Pulmonary artery endothelial cell (primary cell): ENCODE measurements around the gene PSMC5. TPM values are rescaled to one million over a fixed set of nuclear protein-coding genes. Genes with fewer than 3 reads are reported as not detected.
A peak's percentile ranks its signal among the peaks of the same experiment; 100 is the strongest.
"Not testable (repeated sequence)": the region's sequence is repeated elsewhere in the genome, so short reads cannot be mapped to it uniquely, and the experiment has no call there.

Experiments
- DNase-seq: peaks from one replicate; pipeline ENCODE4 v3.0.0-alpha.2; 2011; ENCODE audit warnings: low read depth, low spot score
- total RNA-seq: library from RNA; depleted of rRNA; stranded (reverse); fragments of >200 nt; gene quantifications from 2 replicates; pipeline ENCODE4 v1.2.3, GENCODE V29; 2014

The PSMC5 gene
- total RNA-seq, 1 donor from 2014 or later = 137 TPM

DNA sequence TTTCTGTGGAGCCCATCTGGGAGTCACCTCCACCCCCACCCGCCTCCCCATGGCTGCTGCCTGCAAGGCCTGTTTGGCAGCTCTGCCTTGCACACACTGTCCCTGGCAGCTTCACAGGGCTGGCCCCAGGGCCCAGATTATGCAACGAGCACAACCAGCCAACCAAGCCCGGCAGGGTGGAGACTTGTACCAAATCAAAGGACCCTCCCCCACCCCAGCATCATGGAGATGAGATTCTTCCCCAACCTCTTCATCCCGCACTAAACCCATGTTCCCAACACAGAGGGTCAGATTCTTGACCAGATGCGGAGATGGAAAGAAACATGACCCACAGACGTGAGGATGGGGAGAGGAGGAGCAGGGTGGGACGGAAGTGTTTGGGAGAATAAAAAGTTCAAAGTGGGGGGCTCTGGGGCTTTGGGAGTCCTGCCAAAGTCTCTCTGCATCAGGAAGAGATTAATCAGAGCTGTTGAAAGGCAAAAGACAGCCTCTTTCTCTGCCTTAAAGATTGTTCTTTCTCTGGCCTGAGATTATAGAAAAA is 11.5 kb downstream of the PSMC5 start:
- DNase-seq = no peak

DNA sequence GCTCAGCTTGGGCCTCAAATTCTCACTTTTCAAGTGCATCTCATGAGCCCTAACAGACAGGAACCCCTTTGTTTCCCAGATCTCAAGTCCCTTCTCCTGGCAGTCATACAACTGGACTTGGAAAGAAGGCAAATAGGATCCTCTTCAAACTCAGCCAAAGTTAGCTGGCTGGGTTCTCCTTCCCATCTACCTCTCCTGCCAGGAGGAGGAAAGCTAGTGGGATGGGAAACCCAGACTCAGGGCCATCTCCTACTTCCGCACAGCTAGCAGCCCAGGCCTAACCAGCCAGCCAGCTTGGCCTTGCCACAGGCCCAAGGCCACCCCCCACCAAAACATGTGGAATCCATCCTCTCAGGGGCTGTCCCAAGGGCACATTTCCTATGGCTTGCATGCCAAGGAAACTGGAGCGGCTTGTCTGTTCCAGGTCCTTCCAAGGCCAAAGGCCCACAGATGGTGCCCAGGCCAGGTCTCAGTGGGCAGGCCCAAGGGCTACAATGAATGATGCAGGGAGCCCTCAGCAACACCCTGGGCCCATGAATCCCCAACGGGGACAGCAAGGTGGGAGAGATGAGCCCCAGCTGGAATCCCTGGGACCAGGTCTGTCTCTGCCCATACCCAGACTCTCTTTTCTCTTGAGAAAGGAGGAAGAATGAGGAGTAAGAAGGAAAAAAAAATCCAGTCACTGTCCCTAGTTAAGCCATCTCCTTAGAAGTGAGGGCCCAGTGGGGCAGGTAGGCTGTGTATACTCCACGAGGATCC is 13.5 kb downstream of the PSMC5 start:
- DNase-seq = no peak

DNA sequence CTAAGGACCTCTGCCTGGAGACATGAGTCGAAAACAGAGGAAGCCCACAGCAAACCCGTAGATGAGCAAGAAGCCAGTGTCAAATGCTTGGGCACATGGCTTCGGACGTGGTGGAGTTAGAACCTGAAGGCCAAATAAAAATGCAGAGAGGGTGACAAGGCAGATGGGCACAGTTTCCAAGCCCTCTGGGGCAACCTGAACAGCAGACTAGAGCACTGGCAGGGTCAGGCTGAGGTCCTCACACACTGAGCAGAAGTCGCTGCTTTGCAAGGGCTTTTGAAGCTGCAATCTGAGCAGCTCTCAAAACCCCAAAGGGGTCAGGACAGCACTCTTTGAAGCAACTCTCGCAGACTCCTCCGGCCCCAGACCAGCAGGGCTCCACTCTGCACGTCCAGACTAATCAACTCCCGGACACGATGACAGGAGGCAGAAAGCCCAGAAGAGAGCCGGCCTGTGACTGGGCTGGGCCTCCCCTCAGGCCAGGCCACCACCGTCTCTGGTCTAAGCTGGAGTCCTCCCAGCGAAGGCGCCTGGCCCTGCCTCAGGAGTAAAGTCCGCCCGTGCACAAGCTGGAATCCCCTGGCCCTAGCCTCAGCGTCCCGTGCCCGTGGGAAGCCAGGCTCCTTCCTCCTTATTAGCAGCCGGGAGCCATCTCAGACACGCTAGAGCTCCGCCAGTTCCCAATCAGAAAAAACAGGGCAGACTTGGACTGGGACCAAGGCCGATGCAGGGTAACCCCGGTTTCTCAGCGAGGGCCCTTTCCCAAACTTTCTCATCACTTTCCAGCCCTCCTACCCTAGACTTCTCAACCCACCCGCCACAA is 14.3 kb downstream of the PSMC5 start:
- DNase-seq = no peak

DNA sequence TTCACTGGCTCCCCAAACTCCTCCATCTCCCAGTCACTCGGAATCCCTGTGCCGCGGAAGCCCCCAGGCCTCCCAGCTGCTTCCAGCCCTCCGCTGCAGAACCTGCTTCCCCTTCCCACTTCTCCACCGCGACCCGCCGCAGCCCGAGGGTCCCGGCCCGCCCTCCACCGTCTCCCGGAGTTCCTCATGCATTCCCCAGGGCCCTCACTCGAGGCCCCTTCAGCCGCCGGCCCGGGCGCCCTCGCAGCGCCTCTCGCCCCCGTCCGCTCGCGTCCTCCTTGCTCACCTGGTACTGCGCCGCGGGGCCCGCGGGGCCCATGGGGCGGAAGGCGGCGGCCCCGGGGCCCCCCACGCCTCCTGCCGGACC is 14.9 kb downstream of the PSMC5 start:
- DNase-seq = no peak

DNA sequence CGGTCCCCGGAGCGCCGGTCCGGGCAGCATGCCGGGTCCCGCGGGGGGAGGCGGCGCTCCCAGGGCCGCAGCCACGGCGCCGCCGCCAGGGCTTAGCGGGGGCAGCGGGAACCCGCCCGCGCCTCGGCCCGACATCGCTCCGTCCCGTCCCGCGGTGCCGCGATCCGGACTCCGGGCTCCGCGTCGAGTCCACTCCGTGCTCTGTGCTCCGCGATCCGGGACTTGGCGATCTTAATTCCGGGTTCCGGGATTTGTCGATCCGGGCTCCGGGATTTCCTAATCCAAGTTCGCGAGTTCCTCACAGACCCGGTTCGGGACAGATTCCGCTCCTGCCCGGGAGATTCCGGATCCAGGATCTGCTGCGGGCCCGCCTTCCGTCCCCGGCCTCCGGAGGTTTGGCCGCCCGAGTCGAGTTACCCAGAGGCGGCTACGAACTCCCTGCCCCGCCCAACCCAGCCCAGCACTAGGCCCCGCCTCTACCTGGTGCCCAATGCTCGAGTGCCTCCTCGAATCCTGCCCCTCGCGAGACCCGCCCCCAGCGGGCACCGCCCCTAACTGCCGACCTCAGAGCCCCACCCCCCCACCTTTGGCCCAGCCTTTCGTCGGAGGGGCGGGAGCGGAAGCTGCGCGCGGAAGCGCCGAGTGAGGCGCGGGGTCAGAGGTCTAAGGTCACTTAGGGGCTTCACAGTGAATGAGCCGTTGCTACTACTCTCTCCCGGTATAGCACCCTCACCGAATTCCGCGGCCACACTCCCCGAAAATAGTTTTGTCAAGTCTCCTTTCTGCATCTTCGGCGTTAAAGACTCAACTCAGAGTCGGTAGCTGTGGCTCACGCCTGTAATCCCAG is 15.5 kb downstream of the PSMC5 start, which contains the start of gene SMARCD2:
SMARCD2 (minus strand) TSS at position 146 of the 847 bp plus-strand sequence; CDS start at position 135, 11 bp downstream.
- peak; percentile 97 for DNase-seq

DNA sequence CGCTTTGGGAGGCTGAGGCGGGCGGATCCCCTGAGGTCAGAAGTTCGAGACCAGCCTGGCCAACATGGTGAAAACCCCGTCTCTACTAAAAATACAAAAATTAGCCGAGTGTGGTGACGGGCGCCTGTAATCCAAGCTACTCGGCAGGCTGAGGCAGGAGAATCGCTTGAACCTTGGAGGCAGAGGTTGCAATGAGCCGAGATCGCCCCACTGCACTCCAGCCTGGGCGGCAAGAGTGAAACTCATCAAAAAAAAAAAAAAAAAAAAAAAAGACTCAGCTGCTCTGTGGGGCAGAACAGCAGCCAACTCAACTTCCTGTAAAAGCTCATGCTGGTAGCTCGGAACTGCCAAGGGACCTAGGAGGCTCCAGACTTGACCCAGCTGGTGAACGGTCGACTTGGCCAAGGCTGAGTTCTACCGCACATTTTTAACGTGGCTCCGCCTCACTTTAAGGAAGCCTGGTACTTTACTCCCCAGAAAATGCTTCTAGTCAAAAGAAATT is 16.2 kb downstream of the PSMC5 start:
- DNase-seq = not testable (repeated sequence)

DNA sequence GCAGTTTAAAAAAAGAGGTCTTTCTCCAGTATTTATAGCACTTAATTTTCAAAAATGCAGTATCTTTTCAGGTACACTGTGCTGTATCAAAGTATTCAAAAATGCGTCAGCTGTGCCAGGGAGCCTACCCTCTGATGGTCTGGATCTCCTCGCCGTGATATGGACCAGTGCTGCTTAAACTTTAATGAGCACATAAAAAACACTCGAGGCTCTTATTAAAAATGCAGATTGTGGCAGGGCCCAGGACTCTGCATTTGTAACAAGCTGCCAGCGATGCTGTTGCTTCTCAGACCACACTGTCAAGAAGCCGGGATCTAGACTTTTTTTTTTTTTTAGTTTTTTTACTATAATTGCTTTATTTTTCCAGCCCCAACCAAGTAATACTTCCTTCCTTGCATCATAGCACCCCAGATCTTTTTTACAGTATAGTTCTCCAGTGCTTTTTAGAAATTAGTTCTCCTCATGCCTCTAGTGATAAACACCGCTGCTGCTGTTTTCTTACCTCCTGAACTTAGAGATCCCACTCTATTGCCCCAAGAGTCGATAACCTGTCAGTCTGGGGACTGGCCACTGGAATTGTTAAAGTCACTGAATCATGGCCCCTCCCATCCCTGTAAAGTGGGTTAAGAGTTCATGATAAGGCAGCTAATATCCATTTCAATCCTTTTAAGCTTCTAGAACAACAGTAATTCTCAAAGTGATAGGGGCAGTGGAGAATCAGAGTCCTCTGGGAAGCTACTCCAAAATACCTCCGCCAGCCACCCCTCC is 16.9 kb downstream of the PSMC5 start:
- no peak for DNase-seq

DNA sequence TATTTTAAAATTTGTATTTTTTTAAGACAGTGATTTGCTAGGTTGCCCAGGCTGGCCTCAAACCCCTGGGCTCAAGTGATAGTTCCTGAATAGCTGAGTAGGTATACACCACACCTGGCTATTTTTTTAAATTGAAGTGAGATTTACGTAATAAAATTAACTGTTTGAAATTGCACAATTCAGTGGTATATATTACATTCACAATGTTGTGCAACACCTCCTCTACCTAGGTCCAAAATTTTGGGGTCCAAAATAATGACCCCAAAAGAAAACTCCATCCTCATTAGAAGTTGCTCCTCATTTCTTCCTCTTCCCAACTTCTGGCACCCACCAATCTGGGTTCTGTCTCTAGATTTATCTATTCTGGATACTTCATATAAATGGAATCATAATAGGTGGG is 18.3 kb downstream of the PSMC5 start:
- DNase-seq = no peak

DNA sequence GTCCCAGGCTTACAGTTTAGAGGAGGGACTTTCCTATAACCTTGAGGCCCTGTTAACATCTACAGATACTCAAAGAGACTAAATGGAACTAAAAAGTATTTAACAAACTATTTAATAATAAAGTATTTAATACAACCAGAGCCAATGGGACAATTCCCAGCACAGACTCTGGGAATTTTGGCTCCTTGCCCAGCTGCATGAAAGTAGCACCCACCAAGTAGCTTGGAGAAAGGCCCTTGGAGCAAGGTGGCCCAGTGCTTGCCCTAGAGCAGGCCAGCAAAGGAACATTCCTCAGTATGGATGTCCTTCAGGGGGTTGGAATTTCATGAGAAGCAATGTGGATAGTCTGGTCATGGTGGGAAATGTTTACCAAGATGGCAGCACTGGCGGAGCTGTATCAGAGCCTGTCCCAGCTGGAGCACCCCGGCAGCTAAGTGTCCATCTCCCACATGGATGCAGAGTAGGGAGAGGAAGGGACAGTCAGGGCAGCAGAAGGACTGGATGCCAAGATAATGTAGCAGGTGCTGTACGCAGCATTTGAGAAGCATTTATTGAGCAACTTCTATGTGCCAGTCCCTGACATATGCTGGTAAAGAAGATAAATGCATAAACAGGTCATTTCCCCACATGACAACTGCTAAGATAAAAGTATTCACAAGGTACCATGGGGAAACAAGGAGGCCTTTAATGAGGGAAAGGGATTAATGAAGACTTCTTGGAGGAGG is 20.5 kb downstream of the PSMC5 start:
- no peak for DNase-seq

DNA sequence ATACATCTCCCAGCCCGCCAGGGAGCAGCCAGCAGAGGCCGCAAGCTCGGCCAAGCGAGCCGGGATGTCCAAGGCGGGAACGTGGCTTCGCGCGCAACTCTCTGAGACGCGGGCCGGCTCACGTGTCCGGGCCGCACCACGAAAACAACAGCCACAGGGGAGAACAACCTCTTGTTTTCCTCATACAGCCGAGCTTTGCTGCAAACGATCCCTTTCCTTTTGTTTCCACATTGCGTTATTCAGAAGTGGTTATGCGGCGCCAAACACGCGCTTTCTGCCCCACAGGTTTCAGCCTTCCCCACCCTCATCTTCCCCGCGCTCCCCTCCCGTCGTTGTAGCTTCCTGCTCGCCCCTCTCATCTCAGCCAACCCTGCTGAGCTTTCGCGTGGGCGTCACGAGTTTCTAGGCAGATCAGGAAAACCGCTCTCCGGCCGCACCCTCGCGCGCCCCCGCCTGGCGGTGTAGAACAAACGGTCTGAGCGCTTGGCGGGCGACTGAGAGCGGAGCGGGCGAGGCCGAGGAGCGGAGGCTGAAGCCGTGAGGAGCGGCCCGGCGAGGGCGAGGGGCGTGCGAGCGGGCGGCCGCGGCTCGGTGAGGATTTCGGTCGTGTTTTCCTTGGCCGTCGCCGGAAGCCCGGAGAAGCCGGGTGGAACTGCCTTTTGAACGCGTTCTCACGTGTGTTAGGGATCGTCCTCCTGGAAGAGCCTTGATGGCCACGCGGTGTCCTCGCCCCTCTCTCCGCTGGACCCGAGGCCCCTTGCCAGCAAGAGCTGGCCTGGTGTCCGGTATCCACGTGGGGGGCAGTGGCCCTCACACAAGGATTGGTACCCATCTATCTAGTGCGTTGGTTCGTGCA is 21.8 kb downstream of the PSMC5 start:
- DNase-seq = peak; percentile 53

DNA sequence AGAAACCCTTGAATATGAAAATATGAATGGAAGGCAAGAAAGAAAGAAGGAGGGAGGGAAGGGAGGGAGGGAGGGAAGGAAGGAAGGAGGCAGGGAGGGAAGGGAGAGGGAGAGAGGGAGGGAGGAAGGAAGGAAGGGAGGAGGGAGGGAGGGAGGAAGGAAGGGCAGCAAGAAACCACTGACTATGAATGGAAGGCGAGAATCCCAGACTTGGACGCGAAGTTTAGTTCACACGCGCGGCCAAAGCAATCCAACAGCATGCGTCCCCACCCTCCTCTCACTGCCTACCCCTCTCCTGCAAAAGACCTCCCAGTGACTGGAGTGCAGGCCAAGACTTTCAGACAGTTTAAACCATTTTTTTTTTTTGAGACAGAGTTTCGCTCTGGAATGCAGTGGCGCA is 23.2 kb downstream of the PSMC5 start:
- DNase-seq = no peak

DNA sequence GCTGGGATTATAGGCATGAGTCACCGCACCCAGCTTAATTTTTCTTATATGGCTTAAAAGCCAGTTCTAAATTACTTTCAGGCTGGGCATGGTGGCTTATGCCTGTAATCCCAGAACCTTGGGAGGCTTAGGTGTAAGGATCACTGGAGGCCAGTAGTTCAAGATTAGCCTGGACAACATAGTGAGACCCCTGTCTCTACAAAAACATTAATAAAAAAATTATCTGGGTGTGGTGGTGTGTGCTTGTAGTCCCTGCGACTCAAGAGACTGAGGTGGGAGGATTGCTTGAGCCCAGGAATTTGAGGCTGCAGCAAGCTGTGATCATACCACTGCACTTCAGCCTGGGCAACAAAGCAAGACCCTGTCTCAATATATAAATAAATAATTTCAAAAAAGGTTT is 26.0 kb downstream of the PSMC5 start:
- DNase-seq = no peak

DNA sequence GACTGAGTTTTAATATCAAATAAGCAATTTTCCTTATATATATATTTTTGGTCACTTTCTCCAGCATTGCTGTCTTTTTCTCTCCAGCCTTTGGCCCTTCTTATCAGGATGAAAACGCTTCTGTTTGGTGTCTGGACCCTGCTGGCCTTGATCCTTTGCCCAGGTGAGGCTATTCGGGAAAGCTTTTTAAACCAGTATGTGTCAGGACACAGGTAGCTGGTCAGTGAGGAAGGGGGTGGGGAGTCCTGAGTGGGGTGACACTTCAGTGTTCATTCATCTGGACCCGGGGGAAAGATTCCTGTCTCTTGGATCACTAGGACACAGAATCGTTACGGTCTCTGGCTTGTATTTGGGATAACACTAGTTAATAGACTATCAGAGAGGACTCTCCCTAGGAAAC is 27.5 kb downstream of the PSMC5 start:
- DNase-seq = no peak

DNA sequence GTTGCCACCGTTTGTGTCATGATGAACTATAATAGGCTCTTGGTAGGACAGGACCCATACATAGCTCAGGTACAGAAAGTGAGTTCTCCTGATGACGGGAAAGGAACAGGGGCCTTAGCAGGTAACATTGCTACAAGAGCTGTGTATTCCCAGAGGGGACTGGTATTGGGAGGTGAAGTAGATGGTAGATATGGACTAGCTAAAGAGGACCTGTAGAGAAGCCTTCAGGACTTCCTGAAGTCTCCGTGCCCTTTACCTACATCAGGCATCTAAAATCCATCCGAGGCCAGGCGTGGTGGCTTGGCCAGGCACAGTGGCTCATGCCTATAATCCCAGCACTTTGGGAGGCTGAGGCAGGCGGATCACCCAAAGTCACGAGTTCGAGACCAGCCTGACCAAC is 28.0 kb downstream of the PSMC5 start:
- DNase-seq = no peak

DNA sequence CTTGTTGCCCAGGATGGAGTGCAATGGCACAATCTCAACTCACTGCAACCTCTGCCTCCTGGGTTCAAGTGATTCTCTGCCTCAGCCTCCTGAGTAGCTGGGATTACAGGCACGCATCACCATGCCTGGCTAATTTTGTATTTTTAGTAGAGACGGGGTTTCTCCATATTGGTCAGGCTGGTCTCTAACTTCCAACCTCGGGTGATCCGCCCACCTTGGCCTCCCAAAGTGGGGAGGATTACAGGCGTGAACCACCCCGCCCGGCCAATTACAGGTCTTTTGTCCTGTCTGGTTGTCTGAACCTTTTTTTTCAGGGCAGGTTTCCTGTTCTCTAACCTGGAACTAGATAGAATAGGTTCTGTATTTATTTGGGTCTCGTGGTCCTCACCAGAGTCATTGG is 29.2 kb downstream of the PSMC5 start:
- DNase-seq = not testable (repeated sequence)

DNA sequence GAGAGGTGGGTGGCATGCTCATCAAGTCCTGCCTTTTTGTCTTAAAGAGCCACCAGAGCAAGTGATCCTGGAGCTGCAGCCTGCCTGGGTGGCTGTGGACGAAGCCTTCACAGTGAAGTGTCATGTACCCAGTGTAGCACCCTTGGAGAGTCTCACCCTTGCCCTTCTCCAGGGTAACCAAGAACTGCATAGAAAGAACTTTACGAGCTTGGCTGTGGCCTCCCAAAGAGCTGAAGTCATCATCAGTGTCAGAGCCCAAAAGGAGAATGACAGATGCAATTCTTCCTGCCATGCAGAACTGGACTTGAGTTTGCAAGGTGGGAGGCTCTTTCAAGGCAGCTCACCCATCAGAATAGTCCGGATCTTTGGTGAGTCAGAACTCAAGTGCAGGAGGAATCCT is 32.0 kb downstream of the PSMC5 start:
- DNase-seq = no peak

DNA sequence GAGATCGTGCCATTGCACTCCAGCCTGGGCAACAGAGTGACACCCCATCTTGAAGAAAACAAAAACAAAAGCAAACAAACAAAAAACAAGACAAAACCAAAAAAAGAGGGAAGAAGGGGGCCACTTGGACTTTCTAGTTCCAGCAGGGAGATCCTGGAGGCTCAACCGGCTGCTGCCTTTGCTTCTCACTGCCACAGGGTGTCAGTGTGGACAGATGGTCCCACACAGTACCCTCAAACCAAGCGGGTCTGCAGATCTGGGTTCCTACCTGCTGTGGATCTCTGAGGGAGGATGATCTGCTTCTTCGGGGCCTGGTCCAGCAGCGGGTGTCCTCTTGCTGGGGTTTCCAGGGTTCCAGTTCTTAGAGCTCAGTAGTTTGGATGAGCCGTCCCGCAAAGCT is 39.4 kb downstream of the PSMC5 start:
- DNase-seq = not testable (repeated sequence)

DNA sequence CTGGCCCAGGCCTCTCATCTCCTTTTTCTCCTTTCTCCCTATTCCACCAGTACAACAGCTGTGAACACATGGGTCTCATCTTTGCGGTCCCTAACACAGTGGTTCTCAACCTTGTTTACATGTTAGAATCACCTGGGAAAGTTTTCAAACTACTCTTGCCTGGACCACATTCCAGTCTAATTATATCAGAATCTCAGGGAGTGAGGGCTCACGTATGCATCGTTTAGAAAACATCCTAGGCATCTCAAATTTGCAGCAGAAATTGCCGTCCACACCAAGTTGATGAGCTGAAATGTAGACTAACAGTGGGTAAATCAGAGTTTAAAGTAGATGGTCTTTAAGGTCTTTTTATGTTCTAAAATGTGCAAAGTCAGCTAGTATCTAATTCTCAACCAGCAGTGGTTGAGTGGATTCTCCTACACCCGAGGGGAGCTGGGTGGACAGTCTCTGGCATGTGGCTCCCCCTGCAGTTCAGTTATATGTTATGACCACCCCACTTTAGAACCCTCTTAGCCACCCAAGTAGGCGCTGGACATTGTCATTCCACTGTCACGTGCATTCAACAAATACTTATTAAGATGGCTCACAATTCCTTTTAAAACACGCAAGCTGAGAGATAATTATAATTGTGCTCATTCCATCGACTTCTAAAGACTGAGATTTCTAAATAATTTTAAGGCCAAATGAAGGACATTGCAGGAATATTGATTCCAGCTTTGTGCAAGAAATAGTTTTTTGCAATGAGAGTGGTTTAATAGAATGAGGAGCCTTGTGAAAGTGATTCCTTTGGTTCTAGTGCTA is 42.5 kb downstream of the PSMC5 start:
- DNase-seq = not testable (repeated sequence)
